CD4-positive, alpha-beta T cell treated with Interleukin-6 at 100 ng/mL for 8 hours (primary cell): ENCODE measurements around the gene INPP4A.

Experiments used
- DNase-seq: peaks from one replicate; pipeline ENCODE4 v3.0.0-alpha.2; 2020; ENCODE audit warnings: mixed read lengths, low spot score

Gene INPP4A

DNA sequence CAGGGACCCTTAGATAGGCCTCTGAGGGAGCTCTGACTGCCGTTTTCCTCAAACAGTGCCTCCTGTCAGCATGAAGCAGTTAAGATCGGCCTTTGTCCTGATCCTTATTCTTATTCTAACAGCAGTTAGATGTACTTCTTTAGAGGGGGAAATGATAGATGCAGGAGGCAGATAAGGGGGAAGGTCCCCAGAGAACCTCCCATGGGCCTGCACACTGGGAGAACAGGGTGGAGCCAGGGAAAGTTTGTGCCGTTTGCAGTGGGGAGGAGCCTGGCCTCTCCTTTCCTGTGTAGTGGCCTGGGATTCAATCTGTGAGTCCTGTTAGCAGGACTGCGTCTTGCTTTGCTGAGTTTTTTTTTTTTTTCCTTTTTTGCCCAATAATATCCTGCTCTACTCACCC, 7.9 kb upstream of the INPP4A start:
- no peak for DNase-seq

DNA sequence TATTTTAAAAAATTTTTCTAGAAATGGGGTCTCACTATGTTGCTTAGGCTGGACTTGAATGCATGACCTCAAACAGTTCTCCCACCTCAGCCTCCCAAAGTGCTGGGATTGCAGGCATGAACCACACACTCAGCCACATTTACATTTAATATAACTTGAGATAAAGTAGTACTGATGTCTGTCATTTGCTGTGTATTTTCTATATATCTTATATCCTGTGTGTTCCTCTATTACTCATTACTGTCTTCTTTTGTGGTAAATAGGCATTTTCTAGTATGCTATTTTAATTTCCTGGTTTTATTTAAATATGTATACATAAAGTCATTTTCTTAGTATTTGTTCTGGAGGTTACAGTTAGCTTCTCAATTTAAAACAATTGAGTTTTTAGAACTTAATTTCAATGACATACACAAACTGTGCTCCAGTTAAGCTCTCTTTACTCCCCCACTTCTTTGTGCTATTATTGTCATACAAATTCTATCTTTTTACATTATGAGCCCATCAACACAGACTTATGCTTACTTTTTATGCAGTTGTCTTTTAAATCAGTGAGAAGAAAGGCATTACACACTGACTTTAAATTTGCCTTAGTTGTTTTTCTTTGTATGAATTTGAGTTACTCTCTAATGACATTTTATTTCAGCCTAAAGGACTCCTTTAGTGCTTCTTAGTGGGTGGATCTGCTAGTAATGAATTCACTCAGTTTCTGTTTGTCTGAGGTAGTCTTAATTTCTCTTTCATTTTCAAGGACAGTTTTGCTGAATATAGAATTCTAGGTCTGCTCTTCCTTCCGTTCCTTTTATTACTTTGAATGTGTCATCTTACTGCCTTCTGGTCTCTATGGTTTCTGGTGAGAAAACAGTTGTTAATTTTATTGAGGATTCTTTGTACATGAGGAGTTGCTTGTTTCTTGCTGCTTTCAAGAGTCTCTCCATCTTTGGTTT, 6.2 kb upstream of the INPP4A start:
- no peak for DNase-seq

DNA sequence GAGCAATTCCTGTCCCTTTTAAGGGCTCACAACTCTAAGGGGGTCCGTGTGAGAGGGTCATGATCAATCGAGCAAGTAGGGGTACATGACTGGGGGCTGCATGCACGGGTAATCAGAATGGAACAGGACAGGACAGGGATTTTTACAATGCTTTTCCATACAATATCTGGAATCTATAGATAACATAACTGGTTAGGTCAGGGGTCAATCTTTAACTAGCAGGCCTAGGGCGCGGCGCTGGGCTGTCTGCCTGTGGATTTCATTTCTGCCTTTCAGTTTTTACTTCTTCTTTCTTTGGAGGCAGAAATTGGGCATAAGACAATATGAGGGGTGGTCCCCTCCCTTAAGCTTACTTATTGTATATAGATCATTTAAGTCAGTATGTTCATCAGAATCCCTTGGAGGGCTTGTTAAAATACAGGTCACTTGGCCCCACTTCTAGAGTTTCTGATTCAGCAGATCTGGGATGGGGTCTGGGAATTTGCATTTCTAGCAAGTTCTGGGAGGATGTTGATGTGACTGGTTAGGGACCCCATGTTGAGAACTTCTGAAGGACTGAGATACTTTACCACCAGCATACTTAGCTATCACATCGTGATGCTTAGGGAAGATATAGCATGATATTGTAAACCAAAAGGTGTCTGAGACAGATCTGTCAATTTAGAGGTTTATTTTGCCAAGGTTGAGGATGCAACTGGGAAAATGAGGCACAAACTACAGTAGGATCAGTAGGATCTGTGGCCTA, 2.8 kb upstream of the INPP4A start:
- no peak for DNase-seq

DNA sequence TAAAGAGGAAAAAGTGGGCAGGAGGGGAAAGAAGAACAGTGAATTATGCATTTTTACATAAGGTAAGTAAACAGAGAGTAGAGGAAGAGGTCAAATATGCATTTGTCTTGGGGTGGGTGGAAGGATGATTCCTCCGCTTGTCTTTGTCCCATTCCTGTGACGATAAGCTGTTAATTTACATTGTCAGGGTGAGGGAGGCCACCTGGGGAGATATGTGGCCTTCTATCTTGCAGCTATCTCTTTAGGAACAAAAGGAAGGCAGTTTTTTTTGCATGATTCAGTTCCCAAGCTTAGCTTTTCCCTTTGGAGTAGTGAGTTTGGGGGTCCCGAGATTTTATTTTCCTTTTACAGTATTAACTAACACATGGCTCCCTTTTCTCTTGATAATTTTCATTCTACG, 2.2 kb upstream of the INPP4A start:
- no peak for DNase-seq

DNA sequence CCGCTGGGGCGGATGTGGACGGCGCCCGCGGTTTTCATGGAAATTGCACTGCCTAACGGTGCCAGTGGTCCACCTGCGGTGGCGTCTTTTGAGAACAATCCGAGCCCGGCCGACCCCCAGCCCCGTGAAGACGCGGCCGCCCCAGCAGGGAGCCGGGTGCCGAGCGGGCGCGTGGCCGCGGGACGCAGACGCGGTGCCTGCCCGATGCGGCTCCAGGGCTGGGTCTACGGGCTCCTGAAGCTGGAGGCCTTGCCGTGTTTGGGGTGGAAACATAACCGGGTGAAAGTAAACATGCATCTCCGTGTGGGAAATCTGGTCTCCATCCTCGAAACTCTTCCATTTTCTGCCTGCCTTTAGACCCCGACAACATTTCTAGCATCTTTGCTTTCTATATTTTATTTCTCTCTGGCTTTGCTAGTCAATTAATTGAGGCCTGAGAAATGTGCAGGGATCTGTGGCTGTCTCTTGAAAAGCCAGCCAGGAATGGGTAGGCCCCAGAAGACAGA, 572 bp downstream of the INPP4A start:
- DNase-seq = no peak

DNA sequence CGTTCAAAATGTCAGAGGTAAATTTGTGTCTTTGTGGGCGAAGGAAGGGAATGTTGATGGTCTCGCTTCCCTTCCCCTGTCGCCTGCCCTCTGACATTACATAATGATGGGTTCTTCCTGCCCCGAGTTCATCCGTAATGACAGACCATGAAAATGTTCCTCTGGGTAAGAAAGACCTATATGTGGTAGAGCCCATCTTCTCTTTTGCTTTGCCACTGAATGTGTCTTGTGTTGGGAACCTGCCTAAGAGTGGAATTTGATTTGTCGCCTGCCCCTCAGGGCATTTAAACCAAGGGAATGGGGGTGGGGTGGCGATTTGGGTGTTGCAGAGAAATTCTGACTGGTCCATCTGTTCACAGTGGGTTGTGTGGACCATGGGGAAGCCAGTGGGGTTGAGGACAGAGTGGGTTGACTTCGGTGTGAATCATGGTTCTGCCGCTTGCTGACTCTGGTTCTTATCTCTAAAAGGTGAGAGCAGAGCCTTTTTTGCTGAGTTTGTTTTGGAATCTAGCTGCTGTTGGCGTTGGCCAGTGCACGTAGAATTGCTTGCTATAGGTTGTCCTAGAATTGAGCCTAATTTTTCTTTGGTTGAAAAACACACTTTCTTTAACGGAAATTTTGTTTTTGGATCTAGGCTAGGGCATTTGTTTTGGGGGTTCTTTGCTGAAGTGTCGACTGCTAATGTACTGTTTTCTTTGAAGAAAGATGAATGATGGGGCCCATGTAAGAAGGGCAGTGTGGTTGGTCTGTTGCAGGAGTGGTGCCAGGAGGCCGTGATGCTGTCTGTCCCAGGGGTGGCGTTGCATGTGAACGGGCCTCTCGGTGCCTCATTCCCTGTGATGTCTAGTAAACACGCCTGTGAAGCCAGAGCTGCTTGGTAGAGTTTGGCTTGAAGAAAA, 1.3 kb downstream of the INPP4A start:
- DNase-seq = no peak

DNA sequence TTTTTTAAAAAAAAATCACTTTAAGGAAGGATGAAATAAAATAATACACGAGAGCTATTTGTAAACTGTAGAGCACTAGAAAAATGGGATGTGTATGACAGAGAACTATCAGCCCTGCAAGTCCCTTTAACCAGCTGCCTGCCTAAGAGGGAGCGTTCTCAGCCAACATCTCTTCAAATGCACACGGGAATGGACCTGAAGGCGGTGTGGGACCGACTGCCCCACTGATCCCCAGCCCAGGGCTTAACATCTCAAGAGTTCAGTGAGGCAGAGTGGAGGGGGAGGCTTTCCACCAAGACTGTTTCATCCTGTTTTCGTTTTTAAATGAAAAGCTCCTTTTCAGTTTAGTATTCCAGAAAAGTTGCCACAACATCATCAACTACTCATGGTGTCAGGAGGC, 2.2 kb downstream of the INPP4A start:
- no peak for DNase-seq

DNA sequence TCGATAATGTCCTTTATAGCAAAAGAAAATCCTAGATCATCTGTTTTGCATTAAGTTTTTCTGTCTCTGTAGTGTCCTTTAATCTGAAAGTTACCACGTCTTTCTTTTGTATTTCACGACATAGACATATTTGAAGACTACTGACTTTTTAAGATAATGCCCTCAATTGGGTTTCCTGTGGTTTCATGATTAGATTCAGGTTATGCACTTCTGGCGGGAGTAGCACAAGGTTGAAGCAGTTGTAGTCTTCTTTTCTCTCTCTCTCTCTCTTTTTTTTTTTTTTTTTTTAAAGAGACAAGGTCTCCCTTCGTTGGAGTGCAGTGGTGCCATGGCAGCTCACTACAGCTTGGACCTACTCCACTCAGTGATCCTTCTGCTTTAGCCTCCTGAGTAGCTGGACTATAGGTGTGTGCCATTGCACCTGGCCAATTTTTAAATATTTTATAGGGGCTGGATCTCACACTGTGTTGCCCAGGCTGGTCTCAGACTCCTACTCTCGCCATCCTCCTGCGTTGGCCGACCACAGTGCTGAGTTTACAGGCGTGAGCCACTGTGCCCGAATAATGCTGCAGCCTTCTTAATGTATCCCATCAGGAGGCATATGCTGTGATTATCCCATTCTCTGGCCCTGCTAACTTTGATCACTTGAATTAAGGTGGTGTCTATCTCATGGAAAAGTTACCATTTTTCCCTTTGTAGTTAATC, 3.9 kb downstream of the INPP4A start:
- DNase-seq = peak; percentile 79

DNA sequence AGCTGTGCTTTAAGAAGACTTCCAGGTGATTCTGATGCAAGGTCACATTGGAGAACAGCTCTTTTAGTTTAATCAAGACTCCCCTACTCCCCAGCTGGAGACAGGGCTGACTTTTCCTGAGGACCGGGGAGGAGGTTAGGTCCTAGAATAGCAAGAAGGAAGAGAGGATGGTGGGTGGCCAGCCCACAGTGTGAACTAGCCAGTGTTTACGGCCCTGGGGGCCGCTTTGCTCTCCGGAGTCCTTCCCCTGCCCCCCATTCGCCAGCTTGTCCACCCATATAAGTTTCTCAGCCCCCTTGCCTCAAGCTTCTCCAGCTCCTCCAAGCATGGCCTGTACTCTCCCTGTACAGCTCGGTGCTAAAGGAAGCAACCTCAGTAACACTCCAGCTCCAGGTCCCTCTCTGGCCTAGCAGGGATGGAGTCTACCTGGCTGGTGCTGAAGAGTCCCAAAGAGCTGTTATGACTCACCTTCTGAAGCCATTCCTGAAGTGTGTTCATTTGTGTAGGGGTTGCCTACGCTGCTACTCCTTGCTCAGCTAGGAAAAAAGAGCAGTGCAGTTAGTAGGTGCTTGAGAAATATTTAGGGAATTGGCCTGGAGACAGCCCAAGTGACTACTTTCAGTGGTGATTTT, 7.9 kb downstream of the INPP4A start:
- no peak for DNase-seq

DNA sequence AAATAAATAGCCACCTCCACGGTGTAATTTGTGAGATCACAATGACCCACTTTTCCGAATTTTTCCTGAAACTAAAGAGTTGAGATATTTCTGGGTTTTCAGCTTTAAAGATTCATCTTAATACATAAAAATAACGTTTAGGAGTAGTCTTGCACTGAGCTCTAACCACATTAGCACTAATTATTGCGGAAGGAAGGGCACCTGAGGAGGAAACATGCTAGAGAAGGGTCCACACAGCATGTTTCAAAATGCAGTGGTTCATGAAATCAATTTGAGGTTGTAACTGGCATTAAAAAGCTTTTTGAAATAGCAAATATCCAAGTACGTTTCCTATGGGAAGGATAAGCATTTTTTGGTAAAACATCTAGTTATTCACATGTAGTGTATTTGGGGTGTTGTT, 8.4 kb downstream of the INPP4A start:
- DNase-seq = no peak

DNA sequence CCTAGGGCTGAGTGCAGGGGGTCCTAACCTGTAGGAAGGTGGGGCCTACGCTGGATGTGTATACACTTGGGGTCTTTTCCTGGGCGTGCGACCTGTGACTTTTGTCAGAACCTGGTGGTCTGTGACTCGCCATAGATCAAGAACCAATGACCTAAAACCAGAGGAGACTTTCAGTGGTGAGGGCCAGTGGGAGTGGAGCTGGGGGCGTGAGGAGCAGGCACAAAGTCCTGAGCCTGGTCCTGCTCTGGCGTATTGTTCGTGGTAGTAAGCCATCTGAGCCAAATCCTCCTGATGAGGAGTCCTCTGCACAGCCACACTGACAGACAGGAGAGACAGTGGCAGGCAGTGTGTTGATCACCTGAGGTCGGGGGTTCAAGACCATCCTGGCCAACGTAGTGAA, 8.9 kb downstream of the INPP4A start:
- no peak for DNase-seq

DNA sequence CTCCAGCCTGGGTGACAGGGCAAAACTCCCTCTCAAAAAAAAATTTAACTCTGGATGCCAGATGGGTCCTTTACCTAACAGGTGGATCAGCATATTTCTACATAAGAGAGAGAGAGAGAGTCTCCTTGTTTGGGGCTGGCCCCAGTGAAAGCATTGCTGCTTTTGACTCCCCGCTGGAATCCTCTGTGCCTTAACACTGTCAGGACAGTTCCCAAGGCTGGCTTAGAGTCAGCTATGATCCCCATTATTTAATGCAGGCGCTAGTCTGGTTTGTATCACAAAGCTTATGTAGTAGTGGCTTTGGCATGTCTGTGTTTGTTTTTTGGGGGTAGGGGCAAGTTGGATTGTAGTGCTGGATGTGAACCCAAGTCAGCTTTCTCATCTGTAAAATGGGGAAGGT, 9.4 kb downstream of the INPP4A start:
- no peak for DNase-seq

DNA sequence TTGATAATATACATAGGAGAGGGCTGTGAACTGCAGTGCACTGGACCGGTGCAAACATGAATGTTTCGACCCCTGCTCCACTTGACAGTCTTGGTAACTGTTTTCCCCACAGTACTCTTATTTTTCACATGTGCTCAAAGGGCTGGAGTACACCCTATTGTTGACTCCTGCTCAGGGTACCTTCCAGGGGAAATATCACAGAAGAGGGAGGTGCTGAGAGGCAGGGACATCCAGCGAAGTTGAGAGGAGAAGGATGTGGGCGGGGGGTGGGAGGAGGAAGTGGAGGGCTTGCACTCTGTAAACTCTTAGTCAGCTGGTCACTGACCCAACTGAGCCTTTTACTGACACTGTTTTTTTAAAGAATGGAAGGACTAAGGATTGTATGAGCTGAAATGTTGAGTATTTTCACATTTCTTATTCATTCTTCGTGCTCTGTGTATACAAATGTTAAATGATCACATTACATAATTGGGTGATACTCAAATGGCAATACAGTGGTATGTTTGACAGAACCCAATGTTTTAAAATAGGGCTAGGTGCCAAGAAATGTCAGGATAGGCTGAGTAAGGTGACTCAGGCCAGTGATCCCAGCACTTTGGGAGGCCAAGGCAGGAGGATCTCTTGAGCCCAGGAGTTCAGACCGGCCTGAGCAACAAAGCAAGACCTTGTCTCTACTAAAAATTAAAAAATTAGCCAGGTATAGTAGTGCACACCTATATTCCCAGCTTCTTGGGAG, 10.0 kb downstream of the INPP4A start:
- DNase-seq = peak; percentile 54

DNA sequence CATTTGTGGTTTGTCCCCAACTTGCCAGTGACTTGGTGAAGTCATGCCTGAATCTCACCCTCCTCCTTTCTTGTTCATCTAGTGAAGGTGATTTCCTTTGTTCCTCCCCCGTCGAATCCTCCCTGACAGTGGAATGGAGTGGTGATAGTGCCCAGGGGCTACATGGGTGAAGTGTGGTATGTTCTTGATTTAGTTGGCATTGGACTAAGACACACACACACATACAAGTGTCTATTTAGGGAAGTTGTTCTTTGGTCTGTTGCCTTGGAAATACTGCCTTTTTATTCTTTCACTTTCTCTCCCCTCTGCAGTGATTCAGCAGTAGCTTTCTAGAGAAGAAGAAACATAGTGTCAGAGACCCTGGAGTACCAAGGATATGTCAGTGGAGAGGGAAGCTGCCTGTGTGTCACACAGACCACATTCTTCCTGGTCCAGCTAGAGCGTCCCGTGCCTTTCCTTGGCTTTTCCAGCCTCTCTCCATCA, 10.9 kb downstream of the INPP4A start:
- no peak for DNase-seq

DNA sequence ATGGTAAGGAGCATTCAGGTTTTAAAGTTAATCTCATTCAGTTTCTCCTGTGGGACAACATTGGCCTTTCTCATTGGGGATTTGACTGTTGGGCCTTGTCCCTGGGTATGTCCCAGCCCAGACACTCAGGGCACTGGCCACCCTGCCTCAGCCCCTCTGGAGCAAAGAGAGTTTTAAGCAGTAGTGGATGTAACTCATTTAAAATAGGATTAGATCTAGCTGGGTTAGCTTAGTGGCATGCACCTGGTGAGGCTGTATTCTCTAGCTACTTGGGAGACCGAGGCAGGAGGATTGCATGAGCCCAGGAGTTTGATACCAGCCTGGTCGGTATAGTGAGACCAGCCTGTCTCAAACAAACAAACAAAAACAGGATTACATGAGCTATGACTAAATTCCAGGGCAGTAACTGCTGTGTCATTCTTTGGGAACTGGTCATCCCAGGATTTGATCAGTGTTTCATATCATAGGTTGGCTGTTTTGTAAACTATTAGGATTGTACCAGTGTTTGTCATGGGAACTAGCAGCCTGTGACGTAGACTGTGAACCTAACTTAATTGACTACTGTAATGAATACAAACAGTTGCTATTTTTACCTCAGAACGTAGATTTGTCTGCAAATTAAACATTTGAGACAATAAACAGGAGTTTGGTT, 12.5 kb downstream of the INPP4A start:
- DNase-seq = no peak

DNA sequence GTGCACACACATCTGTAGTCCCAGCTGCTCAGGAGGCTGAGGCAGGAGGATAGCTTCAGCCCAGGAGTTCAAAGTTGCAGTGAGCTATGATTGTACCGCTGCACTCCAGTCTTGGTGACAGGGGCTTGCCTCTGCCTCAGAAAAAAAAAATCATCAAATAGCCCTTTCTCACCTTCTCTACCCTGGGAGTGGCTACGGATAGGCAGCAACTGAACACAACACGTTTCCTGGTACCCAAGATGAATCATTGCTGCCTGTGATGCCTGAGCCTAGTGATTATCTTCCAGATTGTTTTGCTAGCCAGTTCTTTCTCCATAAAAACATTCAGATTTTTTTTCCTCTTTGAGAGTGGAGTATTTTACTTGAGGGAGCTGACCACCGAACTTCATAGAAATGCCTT, 13.5 kb downstream of the INPP4A start:
- DNase-seq = peak; percentile 67

DNA sequence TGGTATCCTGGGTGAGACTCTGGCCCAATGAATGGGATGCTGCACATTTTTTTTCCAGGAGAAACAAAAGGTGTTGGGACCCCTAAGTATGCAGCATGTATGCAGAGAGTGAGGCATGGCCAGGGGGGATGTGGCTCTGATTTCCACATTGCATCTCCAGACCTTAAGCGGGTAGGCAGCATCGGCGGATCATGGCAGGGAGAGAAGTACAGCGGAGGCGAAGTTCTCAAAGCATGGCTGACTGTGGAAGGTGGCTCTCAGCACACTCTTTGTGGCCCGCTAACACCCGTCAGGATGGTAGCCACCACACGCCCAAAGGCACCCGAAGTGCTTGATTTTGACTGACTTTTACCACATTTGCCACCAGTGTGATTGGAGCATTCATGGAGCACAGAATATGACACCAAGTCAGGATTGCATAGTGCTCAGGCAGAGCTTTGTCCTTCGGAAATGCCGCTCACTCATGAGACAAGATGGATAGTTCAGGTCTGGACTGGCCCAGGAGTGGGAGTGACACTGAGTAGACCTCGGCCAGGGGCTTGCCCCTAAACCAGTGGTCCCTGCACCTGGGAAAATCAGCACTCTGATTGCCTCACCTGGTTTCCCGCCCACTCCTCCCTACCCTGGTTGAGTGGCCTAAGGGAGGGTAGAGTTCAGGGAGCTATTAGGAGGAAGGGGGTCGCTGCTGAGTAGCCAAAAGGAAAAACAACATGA, 14.2 kb downstream of the INPP4A start:
- DNase-seq = no peak

DNA sequence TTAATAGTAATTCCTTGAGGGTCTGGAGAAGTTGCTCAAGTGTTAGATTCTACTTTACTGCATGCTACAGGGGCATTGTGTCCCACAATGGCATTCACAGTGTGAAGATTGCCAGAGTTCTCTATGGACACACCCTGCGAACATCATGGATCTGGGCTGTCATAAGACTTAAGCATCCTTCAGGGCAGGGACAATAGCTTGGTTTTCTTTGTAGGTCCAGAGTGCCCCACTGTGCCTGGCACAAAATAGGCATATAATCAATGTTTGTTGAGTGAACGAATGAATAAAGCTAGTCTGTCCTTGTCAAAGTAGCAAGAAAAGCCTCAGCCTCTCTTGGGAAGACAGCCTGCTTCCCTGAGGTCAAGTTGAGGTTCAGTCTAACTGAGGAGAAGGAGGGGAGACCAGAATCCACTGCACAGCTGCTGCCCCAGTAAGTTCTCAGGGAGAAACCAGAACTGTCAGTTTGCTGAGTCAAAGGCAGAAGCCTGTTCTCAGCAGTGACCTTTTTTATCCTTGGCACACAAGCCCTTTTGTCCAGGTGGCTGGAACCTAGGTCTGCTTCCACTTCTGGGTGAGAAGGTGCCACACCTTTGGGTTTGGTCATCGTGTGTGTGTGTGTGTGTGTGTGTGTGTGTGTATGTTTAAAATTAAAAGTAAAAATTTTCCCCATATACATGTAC, 15.0 kb downstream of the INPP4A start:
- DNase-seq = no peak
